RKO (cell line): ENCODE results near the gene DCANP1.

Experiments
- DNase-seq: peaks from one replicate; pipeline ENCODE4 v3.0.0-alpha.2; 2016; ENCODE audit warnings: low spot score

Gene DCANP1

GRCh38 chr5:135423146-135423845 lies 23.9 kb downstream of the DCANP1 start:
- DNase-seq: no peak

- DNase-seq: no peak
Observed at GRCh38 chr5:135422419-135422818, 24.7 kb downstream of the DCANP1 start.

- DNase-seq: no peak
Observed at GRCh38 chr5:135417083-135417482, 30.1 kb downstream of the DCANP1 start.

- no peak for DNase-seq
Observed at GRCh38 chr5:135405082-135405481, 42.1 kb downstream of the DCANP1 start.

GRCh38 chr5:135402031-135402430 lies 45.1 kb downstream of the DCANP1 start:
- DNase-seq: no peak

GRCh38 chr5:135400866-135401265 lies 46.3 kb downstream of the DCANP1 start:
- no peak for DNase-seq

- no peak for DNase-seq
Observed at GRCh38 chr5:135399794-135400542, 47.2 kb downstream of the DCANP1 start.

- DNase-seq: peak; percentile 83
Observed at GRCh38 chr5:135398855-135399793, 48.0 kb downstream of the DCANP1 start, which contains the start of gene MACROH2A1. MACROH2A1 (minus strand) TSS chr5:135399231; CDS start chr5:135389093, 10,138 bp downstream.

GRCh38 chr5:135398160-135398854 lies 48.8 kb downstream of the DCANP1 start:
- peak; percentile 47 for DNase-seq

GRCh38 chr5:135397084-135397483 lies 50.1 kb downstream of the DCANP1 start:
- no peak for DNase-seq

GRCh38 chr5:135396459-135397055 lies 50.6 kb downstream of the DCANP1 start:
- DNase-seq: no peak

- no peak for DNase-seq
Observed at GRCh38 chr5:135395866-135396265, 51.3 kb downstream of the DCANP1 start.

- DNase-seq: no peak
Observed at GRCh38 chr5:135395451-135395850, 51.7 kb downstream of the DCANP1 start.
